KMS-11 (cell line): ENCODE measurements around the gene MCUB.
A peak's percentile ranks its signal among the peaks of the same experiment; 100 is the strongest.
"Not testable (repeated sequence)": the region's sequence is repeated elsewhere in the genome, so short reads cannot be mapped to it uniquely, and the experiment has no call there.

Source experiments
- H2AFZ ChIP-seq: fragments of 200-600 bp; sonication (generic); 2 replicates; pipeline ENCODE4 v1.6.1; 2016; ENCODE audit warnings: antibody characterized with exemption, mixed run types, low read depth
- H3K27ac ChIP-seq: fragments of 200-600 bp; sonication (generic); 2 replicates; pipeline ENCODE4 v1.6.1; 2016; ENCODE audit warnings: mild to moderate bottlenecking, mixed run types
- H3K27me3 ChIP-seq: fragments of 200-600 bp; sonication (generic); 2 replicates; pipeline ENCODE4 v1.6.1; 2017; ENCODE audit warnings: mild to moderate bottlenecking, low read depth, mixed run types, moderate library complexity; ENCODE audit not compliant: insufficient read depth
- H3K36me3 ChIP-seq: fragments of 200-600 bp; sonication (generic); 2 replicates; pipeline ENCODE4 v1.6.1; 2017; ENCODE audit warnings: mild to moderate bottlenecking, mixed run types; ENCODE audit not compliant: insufficient read depth
- H3K4me1 ChIP-seq: fragments of 200-600 bp; sonication (generic); 2 replicates; pipeline ENCODE4 v1.6.1; 2016; ENCODE audit warnings: mild to moderate bottlenecking, low read depth, mixed run types; ENCODE audit not compliant: poor library complexity, severe bottlenecking
- H3K4me2 ChIP-seq: fragments of 200-600 bp; sonication (generic); 2 replicates; pipeline ENCODE4 v1.7.0; 2016; ENCODE audit warnings: mild to moderate bottlenecking, mixed run types
- H3K4me3 ChIP-seq: fragments of 200-600 bp; sonication (generic); IDR thresholded peaks from 2 replicates; pipeline ENCODE4 v1.6.1; 2017; ENCODE audit warnings: low read depth, low read length, mixed read lengths; ENCODE audit not compliant: insufficient read depth
- H3K79me2 ChIP-seq: fragments of 200-600 bp; sonication (generic); 2 replicates; pipeline ENCODE4 v1.6.1; 2016; ENCODE audit warnings: low read depth, mixed run types; ENCODE audit not compliant: insufficient read depth
- H3K9ac ChIP-seq: fragments of 200-600 bp; sonication (generic); 2 replicates; pipeline ENCODE4 v1.6.1; 2016; ENCODE audit warnings: mild to moderate bottlenecking, mixed run types
- H4K20me1 ChIP-seq: fragments of 200-600 bp; sonication (generic); 2 replicates; pipeline ENCODE4 v1.6.1; 2016; ENCODE audit warnings: mild to moderate bottlenecking, mixed run types; ENCODE audit not compliant: insufficient read depth
- CTCF ChIP-seq: fragments of 200-600 bp; sonication (generic); conservative IDR thresholded peaks from 2 replicates; pipeline ENCODE4 v1.6.1; 2017; ENCODE audit warnings: low read depth, mild to moderate bottlenecking, antibody characterized with exemption, low read length, moderate library complexity, mixed read lengths

The MCUB gene

GRCh38 chr4:109559983-109560686 lies at the start of gene MCUB:
Gene MCUB (plus strand): TSS chr4:109560246. CDS start chr4:109560338, 92 bp downstream.
- Histone ChIP-seq H4K20me1 (peaks cover 4% of the 10 kb centered on the region; the same call in 1 of the 2 replicates), H3K4me3 (no peak within 1 kb of the TSS), H3K4me1 (peaks cover 19% of the 10 kb centered on the region), H3K27ac (peak within 1 kb of the TSS; percentile 61), H3K79me2 (peaks cover 26% of the 10 kb centered on the region), H3K36me3 (no peaks in the 10 kb centered on the region), H3K9ac (peak within 1 kb of the TSS; percentile 71), H3K4me2 (peak within 1 kb of the TSS; percentile 73), H3K27me3 (no peaks in the 10 kb centered on the region), H2AFZ (peak within 1 kb of the TSS; percentile 77)
- TF ChIP-seq CTCF, result no peak

GRCh38 chr4:109510687-109511086 lies 49.4 kb upstream of the MCUB start:
- H3K27ac ChIP-seq, result no peak overlapping the region
- no peaks in the 10 kb centered on the region for H3K27me3 ChIP-seq
- no peaks in the 10 kb centered on the region for H3K79me2 ChIP-seq
- no peak overlapping the region for H3K4me3 ChIP-seq
- H2AFZ ChIP-seq, result no peak overlapping the region
- H3K4me2 ChIP-seq, result no peak overlapping the region
- TF ChIP-seq CTCF, result no peak
- no peaks in the 10 kb centered on the region for H4K20me1 ChIP-seq
- H3K4me1 ChIP-seq, result no peaks in the 10 kb centered on the region
- H3K36me3 ChIP-seq, result no peaks in the 10 kb centered on the region; the same call in 1 of the 2 replicates
- H3K9ac ChIP-seq, result no peak overlapping the region

GRCh38 chr4:109511414-109511813 lies 48.6 kb upstream of the MCUB start:
- no peak overlapping the region for H3K4me2 ChIP-seq
- no peak overlapping the region for H3K9ac ChIP-seq
- no peaks in the 10 kb centered on the region for H4K20me1 ChIP-seq
- TF ChIP-seq CTCF, result no peak
- no peaks in the 10 kb centered on the region for H3K79me2 ChIP-seq
- H3K4me3 ChIP-seq, result no peak overlapping the region
- no peak overlapping the region for H3K27ac ChIP-seq
- no peaks in the 10 kb centered on the region; the same call in 1 of the 2 replicates for H3K36me3 ChIP-seq
- no peaks in the 10 kb centered on the region for H3K4me1 ChIP-seq
- no peaks in the 10 kb centered on the region for H3K27me3 ChIP-seq
- no peak overlapping the region for H2AFZ ChIP-seq

GRCh38 chr4:109513368-109513767 lies 46.7 kb upstream of the MCUB start:
- not testable (repeated sequence) for H2AFZ ChIP-seq, H3K4me2 ChIP-seq, H4K20me1 ChIP-seq, H3K27ac ChIP-seq, H3K79me2 ChIP-seq, H3K4me3 ChIP-seq, H3K4me1 ChIP-seq, H3K36me3 ChIP-seq, H3K9ac ChIP-seq, H3K27me3 ChIP-seq

- Histone ChIP-seq H2AFZ (no peak overlapping the region), H3K4me1 (no peaks in the 10 kb centered on the region), H3K4me3 (no peak overlapping the region), H3K79me2 (no peaks in the 10 kb centered on the region), H3K27ac (no peak overlapping the region), H4K20me1 (no peaks in the 10 kb centered on the region), H3K27me3 (no peaks in the 10 kb centered on the region), H3K9ac (no peak overlapping the region), H3K36me3 (peaks cover 23% of the 10 kb centered on the region), H3K4me2 (no peak overlapping the region)
- TF ChIP-seq CTCF, result no peak
Observed at GRCh38 chr4:109532182-109532581, 27.9 kb upstream of the MCUB start.
